Panc1 (cell line): Measurements from ENCODE around the gene TMEM225. TPM values are rescaled to one million over a fixed set of nuclear protein-coding genes. Genes with fewer than 3 reads are reported as not detected.

ENCODE experiments used
- ATAC-seq: fragments of 200-7000 bp; cut with Tn5 transposase; 2 replicates; pipeline ENCODE4 v1.9.1; 2020; ENCODE audit warnings: mild to moderate bottlenecking, moderate library complexity
- BruUV-seq: library from RNA; stranded (reverse); fragments of 400-500 nt; replicated peaks from 2 replicates; lab custom pipeline; 2021; lab: Mats Ljungman, UMichigan
- CTCF ChIA-PET: fragments of 300-600 bp; sonication (Branson Sonifier 250); formaldehyde crosslinking; loops from one replicate; lab custom pipeline; 2022; ENCODE audit warnings: antibody characterized with exemption; lab: Charles Lee
- POLR2A ChIA-PET: fragments of 300-600 bp; sonication (Branson Sonifier 250); formaldehyde crosslinking; loops from one replicate; lab custom pipeline; 2022; ENCODE audit warnings: antibody characterized with exemption; lab: Charles Lee
- DNase-seq: peaks from one replicate; pipeline ENCODE4 v3.0.0-alpha.2; 2010; ENCODE audit warnings: low read depth, low spot score
- H3K27ac ChIP-seq: 2 replicates; pipeline ENCODE4 v1.5.1; 2011; ENCODE audit warnings: mild to moderate bottlenecking, low read length, inconsistent platforms
- H3K27me3 ChIP-seq: fragments of 200-500 bp; sonication (Bioruptor generic); 2 replicates; pipeline ENCODE4 v1.6.0; 2014; ENCODE audit warnings: low read length, inconsistent platforms; ENCODE audit not compliant: control insufficient read depth, insufficient read depth
- H3K36me3 ChIP-seq: fragments of 200-500 bp; sonication (Bioruptor generic); 2 replicates; pipeline ENCODE4 v1.5.1; 2014; ENCODE audit warnings: inconsistent platforms, mild to moderate bottlenecking, low read length, moderate library complexity; ENCODE audit not compliant: control insufficient read depth, insufficient read depth
- H3K4me1 ChIP-seq: 2 replicates; pipeline ENCODE4 v1.5.1; 2011; ENCODE audit warnings: inconsistent platforms, mild to moderate bottlenecking, low read length, moderate library complexity; ENCODE audit not compliant: control insufficient read depth, insufficient read depth
- H3K4me3 ChIP-seq, 2 experiments: 2 replicates each; pipeline ENCODE4 v1.5.1; 2011 to 2012; ENCODE audit warnings: low read depth in 2 of 2, low read length in 2 of 2, mild to moderate bottlenecking in 2 of 2, inconsistent platforms in 1 of 2, moderate library complexity in 1 of 2
- H3K9me3 ChIP-seq: fragments of 200-500 bp; sonication (Bioruptor generic); 2 replicates; pipeline ENCODE4 v1.5.1; 2014; ENCODE audit warnings: low read depth, mild to moderate bottlenecking, inconsistent platforms, low read length, moderate library complexity; ENCODE audit not compliant: control insufficient read depth, insufficient read depth
- CTCF ChIP-seq: fragments of 450-650 bp; IDR thresholded peaks from 2 replicates; pipeline ENCODE4 v1.5.1; 2017; ENCODE audit warnings: mild to moderate bottlenecking
- POLR2AphosphoS5 ChIP-seq: IDR thresholded peaks from 2 replicates; pipeline ENCODE4 v1.6.1; 2012; ENCODE audit warnings: mild to moderate bottlenecking, low read depth, low read length, moderate library complexity
- REST ChIP-seq, 2 experiments: IDR thresholded peaks; 2 replicates each; pipeline ENCODE4 v1.6.1; 2011 to 2012; ENCODE audit warnings: low read depth in 2 of 2, control low read depth in 1 of 2, low read length in 1 of 2, mild to moderate bottlenecking in 1 of 2, moderate library complexity in 1 of 2; ENCODE audit not compliant: insufficient read depth in 1 of 2
- SIN3A ChIP-seq: IDR thresholded peaks from 2 replicates; pipeline ENCODE4 v1.6.1; 2012; ENCODE audit warnings: low read depth, mild to moderate bottlenecking, low read length, moderate library complexity, borderline replicate concordance; ENCODE audit not compliant: insufficient read depth
- TCF7L2 ChIP-seq: IDR thresholded peaks from 2 replicates; pipeline ENCODE4 v1.6.1; 2011; ENCODE audit warnings: mild to moderate bottlenecking, low read depth, low read length, inconsistent platforms
- in situ Hi-C: cut with HindIII; loops from 2 replicates; pipeline ENCODE4 v1.10.0; 2016; ENCODE audit warnings: low sequenced_read_pairs, low pct_unique_long_range_greater_than_20kb
- intact Hi-C: fragments of 100-400 bp; cut with micrococcal nuclease; formaldehyde crosslinking; loops from one replicate; pipeline ENCODE4 v1.10.0; 2022; ENCODE audit not compliant: unreplicated experiment
- total RNA-seq: library from RNA; stranded (reverse); gene quantifications from one replicate; pipeline ENCODE4 v1.2.1, GENCODE V29; 2021; ENCODE audit not compliant: unreplicated experiment

TMEM225 gene
- total RNA-seq, 1 experiment from 2014 or later: not detected

- ATAC-seq (no peak), DNase-seq (no peak)
- BruUV-seq: no TSS peak
- in situ Hi-C loops (no loop called here), intact Hi-C loops (no loop called here)
- Histone ChIP-seq H3K4me3 (no peak within 1 kb of the TSS), H3K4me1 (no peaks in the 10 kb centered on the region), H3K9me3 (no peaks in the 10 kb centered on the region), H3K27ac (no peak within 1 kb of the TSS), H3K27me3 (no peaks in the 10 kb centered on the region), H3K36me3 (no peaks in the 10 kb centered on the region)
- no peak for TF ChIP-seq SIN3A
- no peak for TF ChIP-seq REST (IDR thresholded peaks at IDR 0.05; ENCODE audit: insufficient read depth in 1 of 2, low read depth in 2 of 2, low read length in 1 of 2)
- TF ChIP-seq POLR2AphosphoS5: no peak
- no peak for TF ChIP-seq TCF7L2
- no peak for TF ChIP-seq CTCF
- CTCF ChIA-PET: no interaction called here
- POLR2A ChIA-PET: no interaction called here
Observed at GRCh38 chr11:123901867-123902266, 16.4 kb upstream of the TMEM225 start, which contains the start of gene OR8D4. Gene OR8D4, plus strand, starts transcription at chr11:123902167. Its CDS starts 4,265 bp downstream, at chr11:123906432.

- intact Hi-C loops (no loop called here), in situ Hi-C loops (no loop called here)
- Histone ChIP-seq H3K27me3 (no peaks in the 10 kb centered on the region), H3K4me1 (no peaks in the 10 kb centered on the region), H3K4me3 (no peak overlapping the region), H3K27ac (no peak overlapping the region), H3K36me3 (no peaks in the 10 kb centered on the region), H3K9me3 (no peaks in the 10 kb centered on the region)
- no TSS peak for BruUV-seq
- DNase-seq: no peak
- ATAC-seq: no peak
- POLR2A ChIA-PET: no interaction called here
- TF ChIP-seq CTCF (no peak), TCF7L2 (no peak), REST (IDR thresholded peaks at IDR 0.05; ENCODE audit: insufficient read depth in 1 of 2, low read depth in 2 of 2, low read length in 1 of 2) (no peak)
- CTCF ChIA-PET: no interaction called here
Observed at GRCh38 chr11:123899792-123900191, 14.3 kb upstream of the TMEM225 start.
